Measurements from ENCODE around the gene CDK5.

The CDK5 gene

DNA sequence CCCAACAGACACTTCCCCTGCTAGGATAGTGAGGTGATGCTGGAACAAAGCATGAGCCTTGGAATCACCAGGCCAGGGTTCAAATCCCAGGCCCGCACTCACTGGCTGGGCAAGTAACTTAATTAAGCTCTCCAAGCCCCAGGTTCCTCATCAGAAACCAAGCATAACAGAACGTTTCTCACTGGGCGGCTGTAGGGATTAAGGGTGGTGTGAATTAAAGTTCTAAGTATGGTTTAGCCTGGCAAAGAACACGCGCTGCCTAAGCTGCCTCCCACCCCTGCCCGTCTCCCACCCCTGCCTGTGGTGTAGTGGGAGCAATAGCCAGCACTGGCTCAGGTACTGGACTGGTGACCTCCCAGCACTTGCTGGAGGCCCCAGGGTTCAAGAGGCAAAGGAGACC is 7.3 kb upstream of the CDK5 start:
- no peak overlapping the region for H3K4me3 ChIP-seq (replicated peaks; ENCODE audit: low read depth, low read length)
- TF ChIP-seq CTCF (IDR thresholded peaks at IDR 0.05; ENCODE audit: low read depth, low read length, missing control alignments) = no peak
- no peak for DNase-seq (ENCODE audit: extremely low read depth, low read depth)

GRCh38 chr7:151064454-151064853 is 6.8 kb upstream of the CDK5 start:
- TF ChIP-seq CTCF (IDR thresholded peaks at IDR 0.05; ENCODE audit: low read depth, low read length, missing control alignments) = no peak
- DNase-seq (ENCODE audit: extremely low read depth, low read depth) = no peak
- H3K4me3 ChIP-seq (replicated peaks; ENCODE audit: low read depth, low read length) = no peak overlapping the region

DNA sequence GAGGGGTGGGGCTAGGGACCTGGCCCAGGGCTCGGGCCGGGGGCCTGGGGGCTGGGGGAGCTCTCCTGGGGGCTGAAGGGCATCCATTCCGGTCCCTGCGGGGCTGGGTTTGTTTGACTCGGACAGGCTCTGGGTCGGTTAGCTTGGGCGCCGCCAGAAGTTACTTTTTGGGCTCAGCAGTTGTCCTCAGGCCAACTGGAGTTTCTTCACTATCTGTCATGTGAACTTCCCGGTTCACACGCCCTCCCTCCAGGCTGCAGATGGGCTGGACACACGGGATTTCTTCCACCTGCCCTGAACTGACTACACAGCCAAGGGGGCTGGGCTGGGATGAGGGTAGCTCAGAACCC is 5.5 kb upstream of the CDK5 start:
- peak overlapping the region; percentile 30 for H3K4me3 ChIP-seq (replicated peaks; ENCODE audit: low read depth, low read length)
- no peak for TF ChIP-seq CTCF (IDR thresholded peaks at IDR 0.05; ENCODE audit: low read depth, low read length, missing control alignments)
- no peak for DNase-seq (ENCODE audit: extremely low read depth, low read depth)

GRCh38 chr7:151062399-151063211 is 4.9 kb upstream of the CDK5 start:
- no peak for TF ChIP-seq CTCF (IDR thresholded peaks at IDR 0.05; ENCODE audit: low read depth, low read length, missing control alignments)
- H3K4me3 ChIP-seq (replicated peaks; ENCODE audit: low read depth, low read length) = peak overlapping the region; percentile 83
- no peak for DNase-seq (ENCODE audit: extremely low read depth, low read depth)

- DNase-seq (ENCODE audit: extremely low read depth, low read depth) = no peak
- no peak for TF ChIP-seq CTCF (IDR thresholded peaks at IDR 0.05; ENCODE audit: low read depth, low read length, missing control alignments)
- peak overlapping the region; percentile 83 for H3K4me3 ChIP-seq (replicated peaks; ENCODE audit: low read depth, low read length)
Observed at GRCh38 chr7:151062111-151062398, 4.4 kb upstream of the CDK5 start.

DNA sequence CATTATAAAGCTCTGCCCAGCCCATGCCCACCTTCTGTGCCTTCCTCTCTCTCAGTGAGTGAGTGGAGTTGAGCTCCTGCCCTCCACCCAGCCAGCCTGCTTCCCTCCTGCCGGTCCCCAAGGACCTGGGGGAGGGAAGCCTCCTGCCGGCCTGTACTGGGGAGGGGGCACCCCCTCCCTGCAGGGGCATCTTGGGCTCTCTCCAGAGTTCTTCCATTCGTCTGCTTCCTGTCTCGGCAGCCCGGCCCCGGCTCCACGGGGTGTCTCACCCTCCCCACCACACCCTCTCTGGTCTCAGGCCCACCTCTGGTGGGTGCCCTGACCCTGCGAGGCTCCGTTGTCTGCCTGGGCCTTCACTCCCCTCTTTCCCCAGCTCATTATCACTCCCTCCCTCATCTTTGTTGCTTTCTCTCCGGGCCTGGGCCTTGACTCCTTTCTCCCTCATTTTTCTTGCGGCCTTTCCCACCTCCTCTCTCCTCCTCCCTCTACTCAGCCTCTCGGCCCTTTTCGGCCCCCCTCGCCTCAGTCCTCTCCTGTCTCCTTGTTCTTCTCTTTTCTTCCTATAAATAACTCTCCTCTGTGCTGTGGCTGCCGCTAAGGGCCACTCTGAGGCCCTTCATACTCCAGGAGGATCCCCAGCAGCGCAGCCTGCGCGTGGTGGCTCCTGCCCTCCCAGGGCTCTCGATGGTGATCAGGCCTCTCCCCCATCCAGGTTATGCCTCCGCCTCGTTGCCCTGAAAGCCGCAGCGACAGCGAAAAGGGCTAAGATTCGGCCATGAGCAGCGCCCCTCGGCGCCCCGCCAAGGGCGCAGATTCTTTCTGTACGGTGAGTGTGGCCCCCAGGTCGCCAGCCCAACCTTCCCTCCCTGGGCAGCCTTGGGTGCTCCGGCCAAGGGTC is 3.8 kb upstream of the CDK5 start:
- H3K4me3 ChIP-seq (replicated peaks; ENCODE audit: low read depth, low read length) = peak overlapping the region; percentile 83
- no peak for TF ChIP-seq CTCF (IDR thresholded peaks at IDR 0.05; ENCODE audit: low read depth, low read length, missing control alignments)
- no peak for DNase-seq (ENCODE audit: extremely low read depth, low read depth)

All from HFF-Myc (cell line).